Measurements from ENCODE around the gene ULK4.

DNA sequence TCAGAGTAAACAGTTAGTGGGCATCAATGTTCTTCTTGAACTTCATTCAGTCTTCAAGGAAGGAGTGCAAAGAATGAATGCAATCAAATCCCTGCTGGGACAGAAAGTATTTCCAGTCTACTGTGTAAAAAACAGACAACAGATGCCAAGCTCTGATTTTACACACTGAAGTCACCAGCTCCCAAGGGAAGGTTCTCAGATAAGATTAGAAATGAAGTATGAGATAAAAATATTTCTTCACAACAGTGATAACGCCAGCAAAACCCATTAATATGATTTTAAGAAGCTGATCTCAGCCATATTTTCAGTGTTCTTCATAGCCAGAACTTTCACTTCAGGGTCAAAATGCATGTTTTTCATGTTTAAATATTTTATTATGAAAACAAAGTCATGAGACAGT is 497.0 kb downstream of the ULK4 start:
- TF ChIP-seq EZH2phosphoT487 (IDR thresholded peaks at IDR 0.05; ENCODE audit: borderline replicate concordance, low read length), result no peak
- TF ChIP-seq, protein P1, sequence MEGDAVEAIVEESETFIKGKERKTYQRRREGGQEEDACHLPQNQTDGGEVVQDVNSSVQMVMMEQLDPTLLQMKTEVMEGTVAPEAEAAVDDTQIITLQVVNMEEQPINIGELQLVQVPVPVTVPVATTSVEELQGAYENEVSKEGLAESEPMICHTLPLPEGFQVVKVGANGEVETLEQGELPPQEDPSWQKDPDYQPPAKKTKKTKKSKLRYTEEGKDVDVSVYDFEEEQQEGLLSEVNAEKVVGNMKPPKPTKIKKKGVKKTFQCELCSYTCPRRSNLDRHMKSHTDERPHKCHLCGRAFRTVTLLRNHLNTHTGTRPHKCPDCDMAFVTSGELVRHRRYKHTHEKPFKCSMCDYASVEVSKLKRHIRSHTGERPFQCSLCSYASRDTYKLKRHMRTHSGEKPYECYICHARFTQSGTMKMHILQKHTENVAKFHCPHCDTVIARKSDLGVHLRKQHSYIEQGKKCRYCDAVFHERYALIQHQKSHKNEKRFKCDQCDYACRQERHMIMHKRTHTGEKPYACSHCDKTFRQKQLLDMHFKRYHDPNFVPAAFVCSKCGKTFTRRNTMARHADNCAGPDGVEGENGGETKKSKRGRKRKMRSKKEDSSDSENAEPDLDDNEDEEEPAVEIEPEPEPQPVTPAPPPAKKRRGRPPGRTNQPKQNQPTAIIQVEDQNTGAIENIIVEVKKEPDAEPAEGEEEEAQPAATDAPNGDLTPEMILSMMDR (IDR thresholded peaks at IDR 0.05; ENCODE audit: low read depth, low read length, poor library complexity, severe bottlenecking), result no peak

Measured in DOHH2 (cell line).